ENCODE measurements around the gene HELZ. TPM values are rescaled to one million over a fixed set of nuclear protein-coding genes. Genes with fewer than 3 reads are reported as not detected.

HELZ gene
- total RNA-seq, 1 donor from 2014 or later: 14.8 TPM

DNA sequence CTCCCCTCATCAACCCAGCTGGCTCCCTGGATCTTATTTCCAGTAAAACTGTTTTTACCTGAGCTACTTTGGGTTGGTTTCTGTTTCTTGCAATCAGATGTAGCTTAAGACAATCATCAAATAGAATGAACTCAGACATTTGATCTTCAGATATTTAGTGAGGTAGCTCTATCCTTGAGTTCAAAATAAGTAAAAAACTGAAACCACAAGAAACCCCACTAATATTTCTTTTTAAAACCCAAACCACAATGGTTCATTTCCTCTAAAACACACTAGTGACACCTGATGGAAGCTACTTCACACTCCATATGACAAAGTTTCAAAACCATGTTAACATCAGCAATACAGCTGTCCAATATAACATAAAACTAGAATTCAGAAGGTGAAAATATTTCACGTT is 162.9 kb downstream of the HELZ start:
- DNase-seq (ENCODE audit: low read depth): no peak
- H3K4me3 ChIP-seq (ENCODE audit: low read depth, low read length): no peak overlapping the region
- TF ChIP-seq, protein P1, sequence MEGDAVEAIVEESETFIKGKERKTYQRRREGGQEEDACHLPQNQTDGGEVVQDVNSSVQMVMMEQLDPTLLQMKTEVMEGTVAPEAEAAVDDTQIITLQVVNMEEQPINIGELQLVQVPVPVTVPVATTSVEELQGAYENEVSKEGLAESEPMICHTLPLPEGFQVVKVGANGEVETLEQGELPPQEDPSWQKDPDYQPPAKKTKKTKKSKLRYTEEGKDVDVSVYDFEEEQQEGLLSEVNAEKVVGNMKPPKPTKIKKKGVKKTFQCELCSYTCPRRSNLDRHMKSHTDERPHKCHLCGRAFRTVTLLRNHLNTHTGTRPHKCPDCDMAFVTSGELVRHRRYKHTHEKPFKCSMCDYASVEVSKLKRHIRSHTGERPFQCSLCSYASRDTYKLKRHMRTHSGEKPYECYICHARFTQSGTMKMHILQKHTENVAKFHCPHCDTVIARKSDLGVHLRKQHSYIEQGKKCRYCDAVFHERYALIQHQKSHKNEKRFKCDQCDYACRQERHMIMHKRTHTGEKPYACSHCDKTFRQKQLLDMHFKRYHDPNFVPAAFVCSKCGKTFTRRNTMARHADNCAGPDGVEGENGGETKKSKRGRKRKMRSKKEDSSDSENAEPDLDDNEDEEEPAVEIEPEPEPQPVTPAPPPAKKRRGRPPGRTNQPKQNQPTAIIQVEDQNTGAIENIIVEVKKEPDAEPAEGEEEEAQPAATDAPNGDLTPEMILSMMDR (IDR thresholded peaks at IDR 0.05; ENCODE audit: insufficient read depth, low read length, poor library complexity, severe bottlenecking): no peak
- peaks cover 1% of the 10 kb centered on the region for H3K36me3 ChIP-seq (ENCODE audit: control insufficient read depth, insufficient read depth, low read length)
- no peaks in the 10 kb centered on the region for H3K27me3 ChIP-seq (ENCODE audit: control insufficient read depth, insufficient read depth, low read length)

GRCh38 chr17:67080804-67081203 is 164.2 kb downstream of the HELZ start:
- H3K36me3 ChIP-seq (ENCODE audit: control insufficient read depth, insufficient read depth, low read length): peaks cover 1% of the 10 kb centered on the region
- H3K27me3 ChIP-seq (ENCODE audit: control insufficient read depth, insufficient read depth, low read length): no peaks in the 10 kb centered on the region
- no peak for DNase-seq (ENCODE audit: low read depth)
- no peak overlapping the region for H3K4me3 ChIP-seq (ENCODE audit: low read depth, low read length)
- TF ChIP-seq, protein P1 (IDR thresholded peaks at IDR 0.05; ENCODE audit: insufficient read depth, low read length, poor library complexity, severe bottlenecking): no peak

DNA sequence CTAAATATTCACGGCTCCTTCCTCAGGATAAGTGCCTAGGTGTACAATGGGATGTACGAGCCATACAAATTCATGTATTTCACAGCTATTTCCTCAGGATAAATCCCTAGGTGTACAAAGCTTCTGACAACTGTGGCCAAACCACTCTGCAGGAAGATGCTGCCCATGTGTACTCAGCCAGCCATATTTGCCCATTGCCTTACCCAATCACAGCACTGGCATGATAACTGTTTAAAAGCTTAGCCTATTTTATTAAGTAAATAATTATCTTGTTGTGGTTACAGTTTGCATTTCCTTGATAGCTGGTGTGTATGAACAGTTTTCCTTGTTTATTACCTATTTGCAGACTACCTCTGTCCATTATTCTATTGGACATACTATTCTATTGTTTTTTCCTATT is 165.5 kb downstream of the HELZ start:
- no peak for DNase-seq (ENCODE audit: low read depth)
- Histone ChIP-seq H3K36me3 (ENCODE audit: control insufficient read depth, insufficient read depth, low read length) (peaks cover 1% of the 10 kb centered on the region), H3K27me3 (ENCODE audit: control insufficient read depth, insufficient read depth, low read length) (no peaks in the 10 kb centered on the region), H3K4me3 (ENCODE audit: low read depth, low read length) (no peak overlapping the region)
- TF ChIP-seq, protein P1 (IDR thresholded peaks at IDR 0.05; ENCODE audit: insufficient read depth, low read length, poor library complexity, severe bottlenecking): no peak

GRCh38 chr17:67078292-67078691 is 166.7 kb downstream of the HELZ start:
- Histone ChIP-seq H3K27me3 (ENCODE audit: control insufficient read depth, insufficient read depth, low read length) (no peaks in the 10 kb centered on the region), H3K36me3 (ENCODE audit: control insufficient read depth, insufficient read depth, low read length) (peaks cover 1% of the 10 kb centered on the region), H3K4me3 (ENCODE audit: low read depth, low read length) (no peak overlapping the region)
- DNase-seq (ENCODE audit: low read depth): no peak
- TF ChIP-seq, protein P1 (IDR thresholded peaks at IDR 0.05; ENCODE audit: insufficient read depth, low read length, poor library complexity, severe bottlenecking): no peak

GRCh38 chr17:67076290-67076689 is 168.7 kb downstream of the HELZ start:
- DNase-seq (ENCODE audit: low read depth): peak; percentile 86

GRCh38 chr17:67074781-67075180 is 170.2 kb downstream of the HELZ start:
- Histone ChIP-seq H3K36me3 (ENCODE audit: control insufficient read depth, insufficient read depth, low read length) (peaks cover 1% of the 10 kb centered on the region), H3K4me3 (ENCODE audit: low read depth, low read length) (no peak overlapping the region), H3K27me3 (ENCODE audit: control insufficient read depth, insufficient read depth, low read length) (no peaks in the 10 kb centered on the region)
- no peak for DNase-seq (ENCODE audit: low read depth)
- TF ChIP-seq, protein P1 (IDR thresholded peaks at IDR 0.05; ENCODE audit: insufficient read depth, low read length, poor library complexity, severe bottlenecking): no peak

More at GRCh38 chr17:67076290-67076689, 168.7 kb downstream of the HELZ start:
- H3K36me3 ChIP-seq (ENCODE audit: control insufficient read depth, insufficient read depth, low read length): peaks cover 1% of the 10 kb centered on the region
- no peak overlapping the region for H3K4me3 ChIP-seq (ENCODE audit: low read depth, low read length)
- TF ChIP-seq, protein P1 (IDR thresholded peaks at IDR 0.05; ENCODE audit: insufficient read depth, low read length, poor library complexity, severe bottlenecking): no peak
- no peaks in the 10 kb centered on the region for H3K27me3 ChIP-seq (ENCODE audit: control insufficient read depth, insufficient read depth, low read length)
